ENCODE data around the gene ZNF687. TPM values are rescaled to one million over a fixed set of nuclear protein-coding genes. Genes with fewer than 3 reads are reported as not detected.

Gene ZNF687
- total and polyA plus RNA-seq, 7 donors: 4.6 to 14.8 (median 11.7) TPM

DNA sequence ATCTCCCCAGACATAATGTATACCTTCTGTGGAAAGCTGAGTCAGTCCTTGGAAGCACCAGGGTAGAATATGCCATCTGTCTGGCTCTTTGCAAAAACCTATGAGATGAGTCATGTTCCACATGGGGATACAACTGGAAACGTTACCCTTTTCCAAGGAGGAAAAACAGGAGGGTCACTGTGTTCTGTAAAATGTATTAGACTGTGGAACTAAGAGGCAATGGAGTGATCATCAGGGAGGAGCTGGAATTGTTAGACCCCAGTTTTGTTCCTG is 43.7 kb upstream of the ZNF687 start:
- Histone ChIP-seq H3K4me1 (peaks cover 18% of the 10 kb centered on the region), H3K36me3 (ENCODE audit: insufficient read depth in 1 of 2, low read depth in 1 of 2) (peaks cover 12 to 100% of the 10 kb centered on the region in 2 donors), H3K27me3 (ENCODE audit: insufficient read depth in 3 of 3, low read length in 2 of 3) (no peaks in the 10 kb centered on the region), H3K27ac (peak overlapping the region; percentile 71), H3K4me3 (no peak overlapping the region), H3K9me3 (no peaks in the 10 kb centered on the region)
- intact Hi-C loops (cut with DNase I): loop anchor here in 1 of 2 donors (5.0 kb wide), 1 partner anchor 36 kb away; no protein-coding TSS in a partner anchor
- no peak for TF ChIP-seq CTCF (IDR thresholded peaks at IDR 0.05)
- DNase-seq (no peak), ATAC-seq (peak; percentile 92 to 95 (median 94))
- whole genome bisulfite sequencing, 3 donors: 13 to 18% (median 17%) methylated on average over 1 of the region's 1 CpG

DNA sequence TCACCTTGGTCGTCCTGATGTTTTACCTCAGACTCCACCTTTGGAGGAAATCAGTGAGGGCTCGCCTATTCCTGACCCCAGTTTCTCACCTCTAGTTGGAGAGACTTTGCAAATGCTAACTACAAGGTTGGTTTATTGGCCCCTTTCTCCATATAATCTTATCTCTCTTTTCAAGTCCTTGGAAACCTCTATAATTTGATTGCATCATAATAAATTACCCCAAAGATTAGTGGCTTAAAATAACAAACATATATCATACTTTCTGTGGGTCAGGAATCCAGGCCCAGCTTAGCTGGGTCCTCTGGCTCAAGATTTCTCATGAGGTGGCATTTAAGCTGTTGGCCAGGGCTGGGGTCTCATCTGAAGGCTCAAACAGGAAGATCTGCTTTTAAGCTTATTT is 39.7 kb upstream of the ZNF687 start:
- no peak for ATAC-seq
- Histone ChIP-seq H3K27me3 (ENCODE audit: insufficient read depth in 3 of 3, low read length in 2 of 3) (no peaks in the 10 kb centered on the region), H3K9me3 (no peaks in the 10 kb centered on the region), H3K27ac (no peak overlapping the region), H3K4me3 (no peak overlapping the region), H3K36me3 (ENCODE audit: insufficient read depth in 1 of 2, low read depth in 1 of 2) (peaks cover 6 to 100% of the 10 kb centered on the region in 2 donors), H3K4me1 (peaks cover 17% of the 10 kb centered on the region)
- no peak for TF ChIP-seq CTCF (IDR thresholded peaks at IDR 0.05)
- intact Hi-C loops (cut with DNase I): loop anchor here (10.0 kb wide), 1 partner anchor 148 kb away; no protein-coding TSS in a partner anchor
- WGBS, 3 donors: 90 to 95% (median 94%) methylated on average over 2 of the region's 2 CpGs
- DNase-seq: no peak

GRCh38 chr1:151243683-151244216 is 38.3 kb upstream of the ZNF687 start:
- H3K36me3 ChIP-seq (ENCODE audit: insufficient read depth in 1 of 2, low read depth in 1 of 2): peaks cover 12 to 100% of the 10 kb centered on the region in 2 donors
- intact Hi-C loops (cut with DNase I): loop anchor here (10.0 kb wide), 1 partner anchor 149 kb away; no protein-coding TSS in a partner anchor
- 71 to 84% (median 81%) methylated on average over 5 of the region's 5 CpGs for WGBS, 3 donors
- DNase-seq (no peak), ATAC-seq (no peak)
- H3K27me3 ChIP-seq (ENCODE audit: insufficient read depth in 3 of 3, low read length in 2 of 3): no peaks in the 10 kb centered on the region
- no peak overlapping the region for H3K4me3 ChIP-seq
- no peak for TF ChIP-seq CTCF (IDR thresholded peaks at IDR 0.05)
- H3K27ac ChIP-seq: no peak overlapping the region
- peaks cover 3% of the 10 kb centered on the region for H3K4me1 ChIP-seq
- no peaks in the 10 kb centered on the region for H3K9me3 ChIP-seq

- Histone ChIP-seq H3K27me3 (ENCODE audit: insufficient read depth in 3 of 3, low read length in 2 of 3) (no peaks in the 10 kb centered on the region), H3K36me3 (ENCODE audit: insufficient read depth in 1 of 2, low read depth in 1 of 2) (peaks cover 6 to 82% of the 10 kb centered on the region in 2 donors), H3K4me1 (no peaks in the 10 kb centered on the region), H3K9me3 (no peaks in the 10 kb centered on the region), H3K27ac (no peak overlapping the region), H3K4me3 (no peak overlapping the region)
- DNase-seq (no peak), ATAC-seq (no peak)
- no peak for TF ChIP-seq CTCF (IDR thresholded peaks at IDR 0.05)
- 85 to 95% (median 85%) methylated on average over 2 of the region's 2 CpGs for WGBS, 3 donors
- intact Hi-C loops (cut with DNase I): loop anchor here (10.0 kb wide), 1 partner anchor 152 kb away; no protein-coding TSS in a partner anchor
Observed at GRCh38 chr1:151246786-151247185, 35.3 kb upstream of the ZNF687 start.
